Measurements from ENCODE around the gene SLCO2B1.

Gene SLCO2B1

DNA sequence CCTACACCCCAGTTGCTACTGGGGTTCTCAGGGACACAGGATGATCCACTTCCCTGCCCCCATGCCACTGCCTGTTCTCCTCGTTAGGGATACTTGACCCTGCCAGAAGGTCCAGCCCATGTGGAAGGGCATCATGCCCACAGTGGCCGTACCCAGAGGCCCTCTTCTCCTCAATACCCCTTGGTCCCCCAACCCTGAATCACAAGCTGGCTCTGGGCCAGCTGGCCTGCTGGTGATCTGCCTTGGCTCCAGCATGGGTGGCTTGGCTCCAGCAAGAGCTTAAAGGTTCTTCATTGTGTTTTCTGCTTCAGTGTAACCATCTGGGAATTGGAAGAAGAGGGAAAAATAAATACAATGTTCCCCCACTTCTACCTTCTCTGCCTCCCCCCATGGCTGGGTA is 78.6 kb downstream of the SLCO2B1 start:
- no peak for DNase-seq

DNA sequence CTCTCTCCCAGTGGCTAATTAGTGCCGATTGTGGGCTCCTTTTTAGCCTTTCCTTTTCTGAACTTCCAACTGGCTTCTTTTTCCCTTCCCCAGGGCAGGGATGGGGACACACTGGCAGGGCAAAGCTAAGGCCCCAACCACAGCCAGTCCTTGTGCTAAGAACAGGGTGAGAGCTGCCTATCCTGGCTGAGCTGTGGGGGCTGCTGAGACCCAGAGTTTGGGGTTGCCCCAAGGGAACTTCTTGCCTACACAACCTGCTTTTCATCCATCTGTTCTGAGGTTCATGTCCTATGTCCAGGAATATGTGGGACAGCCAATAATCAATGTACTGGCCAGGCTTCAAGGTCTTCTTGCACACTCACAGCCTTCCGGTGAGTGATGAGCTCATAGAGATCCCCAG is 79.7 kb downstream of the SLCO2B1 start:
- no peak for DNase-seq

DNA sequence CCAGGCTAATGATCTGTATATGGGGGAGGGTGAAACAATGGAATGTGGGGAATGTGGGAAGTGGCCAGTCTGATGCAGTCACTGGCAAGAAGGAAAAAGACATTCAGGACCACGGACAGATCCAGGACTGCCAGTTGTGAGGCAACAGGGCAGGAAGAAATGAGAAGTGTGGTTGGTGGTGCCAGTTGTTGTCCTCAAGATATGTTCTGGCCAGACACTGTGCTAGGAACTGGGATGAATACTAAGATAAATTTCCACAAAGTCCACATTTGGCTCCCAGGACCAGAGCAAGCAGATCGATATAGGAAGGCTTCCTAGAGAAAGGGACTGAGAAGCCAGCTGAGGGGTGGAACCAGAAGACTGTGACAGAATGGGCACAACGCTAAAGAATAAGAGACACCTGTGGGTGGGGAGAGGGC is 82.9 kb downstream of the SLCO2B1 start:
- no peak for DNase-seq

DNA sequence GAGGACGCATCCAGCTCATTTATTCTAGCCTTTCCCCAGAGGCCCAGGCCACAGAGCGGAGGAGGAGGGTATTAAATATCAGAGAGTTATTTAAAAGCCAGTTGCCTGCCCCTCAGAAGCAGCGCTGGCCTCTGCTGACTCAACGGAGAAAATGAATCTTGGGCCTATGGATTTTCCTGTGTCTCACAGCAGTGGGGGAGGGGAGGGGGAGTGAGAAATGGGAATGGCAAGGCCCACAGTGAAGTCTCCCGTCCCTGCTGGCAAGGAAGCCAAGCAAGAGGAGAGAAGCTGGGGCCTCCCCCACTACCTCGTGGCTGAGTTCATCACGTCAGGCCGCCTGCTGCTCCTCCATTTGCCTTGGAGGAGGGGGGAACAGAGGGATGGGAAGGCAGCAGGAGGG is 85.2 kb downstream of the SLCO2B1 start:
- DNase-seq = no peak

DNA sequence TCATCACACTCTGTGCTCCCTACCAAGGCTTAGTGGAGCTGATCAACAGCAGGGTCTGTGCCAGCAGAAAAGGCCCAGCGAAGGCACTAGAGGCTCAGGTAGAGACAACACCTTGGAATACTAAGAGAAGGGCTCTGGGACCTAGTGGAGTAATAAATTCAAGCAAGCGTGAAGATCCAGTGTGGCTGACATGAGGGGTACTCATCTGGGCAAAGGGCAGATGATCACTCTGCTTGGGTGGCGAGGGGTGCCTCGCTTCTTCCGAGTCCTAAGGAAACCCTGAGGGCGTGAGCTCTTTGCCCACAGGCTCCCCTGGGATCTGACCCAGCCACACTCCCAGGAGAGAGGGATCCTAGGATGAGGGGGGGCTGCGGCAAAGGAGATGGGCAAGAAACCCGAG is 86.1 kb downstream of the SLCO2B1 start:
- DNase-seq = no peak

DNA sequence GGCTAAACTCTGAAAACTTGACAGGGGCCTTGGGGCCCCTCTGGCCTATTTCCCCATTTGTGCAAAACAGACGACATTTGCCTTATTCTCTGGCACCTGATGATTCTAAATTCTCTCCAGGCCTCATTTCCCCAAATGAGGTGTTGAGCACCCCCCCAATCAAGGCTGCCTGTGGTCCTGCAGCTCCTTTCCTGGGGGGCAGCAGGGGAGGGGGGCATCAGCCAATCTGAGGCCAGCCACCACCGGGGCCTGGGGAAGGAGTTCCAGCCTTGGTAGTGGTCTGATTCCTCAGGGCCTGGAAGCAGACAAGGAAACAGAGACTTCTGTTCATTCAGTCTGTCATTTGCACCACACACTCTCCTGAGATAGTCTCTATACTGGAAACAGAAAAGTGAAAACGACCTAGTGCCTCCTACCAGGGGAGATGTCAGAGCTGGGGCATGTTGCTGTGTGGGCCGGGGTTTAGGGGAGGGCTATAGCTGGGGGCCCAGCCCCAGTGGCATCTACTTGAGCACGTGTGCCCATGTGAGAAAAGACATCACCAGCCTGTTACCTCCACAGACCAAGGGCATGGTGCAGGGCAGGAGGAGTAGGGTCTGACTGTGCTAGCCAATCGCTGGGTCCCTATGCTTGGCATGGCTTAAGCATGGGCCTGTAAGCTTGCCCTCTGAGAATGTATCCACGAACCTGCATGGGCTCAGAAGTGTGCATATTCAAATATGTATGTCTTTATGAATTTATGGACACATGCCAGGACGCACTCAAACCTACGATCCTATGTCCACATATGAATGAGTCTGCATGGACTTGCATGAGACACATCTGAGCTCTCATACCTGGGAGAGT is 87.9 kb downstream of the SLCO2B1 start:
- no peak for DNase-seq

DNA sequence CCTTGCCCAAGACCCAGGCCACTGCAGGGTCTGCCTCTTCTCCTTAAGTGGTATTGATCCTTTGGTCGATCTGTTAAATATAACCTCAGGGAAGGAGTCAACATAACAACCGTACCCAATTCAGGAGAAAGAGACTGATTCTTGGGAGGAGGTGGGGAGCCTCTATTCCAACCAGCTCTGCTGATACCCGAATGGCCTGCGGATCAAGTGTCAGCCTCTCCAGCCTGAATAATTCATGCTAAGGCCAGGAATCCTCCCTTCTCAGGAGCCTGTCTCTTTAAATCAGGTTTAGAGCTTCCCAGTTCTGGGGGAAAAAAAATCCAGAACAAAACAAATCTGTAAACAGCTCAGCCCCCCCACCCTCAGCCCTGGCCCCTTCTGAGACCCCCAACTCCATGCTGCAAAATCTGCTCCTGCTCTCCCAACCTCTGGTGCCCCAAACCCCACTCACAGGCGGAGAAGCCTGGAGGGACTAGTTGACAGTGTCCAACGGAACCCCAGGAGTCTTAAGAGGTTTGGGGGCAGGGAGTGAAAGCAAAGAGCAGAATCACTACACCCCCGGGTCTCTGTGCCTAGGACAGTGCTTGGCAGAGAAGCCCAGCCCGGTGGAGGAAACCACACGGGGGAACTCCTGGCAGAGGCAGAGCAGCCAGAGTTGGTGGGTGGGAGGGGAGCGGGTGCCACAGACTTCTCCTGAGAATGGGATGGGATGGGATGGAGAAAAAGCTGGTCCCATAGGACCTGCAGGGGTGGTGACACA is 88.8 kb downstream of the SLCO2B1 start:
- DNase-seq = no peak

GRCh38 chr11:75240311-75241035 is 89.6 kb downstream of the SLCO2B1 start, which contains the start of gene TPBGL:
Gene TPBGL, plus strand, starts transcription at chr11:75240774. Its CDS starts 276 bp downstream, at chr11:75241050.
- no peak for DNase-seq

DNA sequence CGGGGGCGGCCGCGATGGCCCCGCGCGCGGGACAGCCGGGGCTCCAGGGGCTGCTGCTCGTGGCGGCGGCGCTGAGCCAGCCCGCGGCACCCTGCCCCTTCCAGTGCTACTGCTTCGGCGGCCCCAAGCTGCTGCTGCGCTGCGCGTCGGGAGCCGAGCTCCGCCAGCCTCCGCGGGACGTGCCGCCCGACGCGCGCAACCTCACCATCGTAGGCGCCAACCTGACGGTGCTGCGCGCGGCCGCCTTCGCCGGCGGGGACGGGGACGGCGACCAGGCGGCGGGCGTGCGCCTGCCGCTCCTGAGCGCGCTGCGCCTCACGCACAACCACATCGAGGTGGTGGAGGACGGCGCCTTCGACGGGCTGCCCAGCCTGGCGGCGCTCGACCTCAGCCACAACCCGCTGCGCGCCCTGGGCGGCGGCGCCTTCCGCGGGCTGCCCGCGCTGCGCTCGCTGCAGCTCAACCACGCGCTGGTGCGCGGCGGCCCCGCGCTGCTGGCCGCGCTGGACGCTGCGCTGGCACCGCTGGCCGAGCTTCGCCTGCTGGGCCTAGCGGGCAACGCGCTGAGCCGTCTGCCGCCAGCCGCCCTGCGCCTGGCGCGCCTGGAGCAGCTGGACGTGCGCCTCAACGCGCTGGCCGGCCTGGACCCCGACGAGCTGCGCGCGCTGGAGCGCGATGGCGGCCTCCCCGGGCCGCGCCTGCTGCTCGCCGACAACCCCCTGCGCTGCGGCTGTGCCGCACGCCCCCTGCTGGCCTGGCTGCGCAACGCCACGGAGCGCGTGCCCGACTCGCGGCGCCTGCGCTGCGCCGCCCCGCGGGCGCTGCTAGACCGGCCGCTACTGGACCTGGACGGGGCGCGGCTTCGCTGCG is 90.4 kb downstream of the SLCO2B1 start:
- peak; percentile 85 for DNase-seq

- no peak for DNase-seq
Observed at GRCh38 chr11:75241906-75242644, 91.2 kb downstream of the SLCO2B1 start.

GRCh38 chr11:75242722-75243600 is 92.1 kb downstream of the SLCO2B1 start:
- no peak for DNase-seq

GRCh38 chr11:75244052-75244814 is 93.3 kb downstream of the SLCO2B1 start:
- no peak for DNase-seq

- DNase-seq = no peak
Observed at GRCh38 chr11:75245356-75246005, 94.6 kb downstream of the SLCO2B1 start.

- DNase-seq = no peak
Observed at GRCh38 chr11:75246006-75246670, 95.2 kb downstream of the SLCO2B1 start.

DNA sequence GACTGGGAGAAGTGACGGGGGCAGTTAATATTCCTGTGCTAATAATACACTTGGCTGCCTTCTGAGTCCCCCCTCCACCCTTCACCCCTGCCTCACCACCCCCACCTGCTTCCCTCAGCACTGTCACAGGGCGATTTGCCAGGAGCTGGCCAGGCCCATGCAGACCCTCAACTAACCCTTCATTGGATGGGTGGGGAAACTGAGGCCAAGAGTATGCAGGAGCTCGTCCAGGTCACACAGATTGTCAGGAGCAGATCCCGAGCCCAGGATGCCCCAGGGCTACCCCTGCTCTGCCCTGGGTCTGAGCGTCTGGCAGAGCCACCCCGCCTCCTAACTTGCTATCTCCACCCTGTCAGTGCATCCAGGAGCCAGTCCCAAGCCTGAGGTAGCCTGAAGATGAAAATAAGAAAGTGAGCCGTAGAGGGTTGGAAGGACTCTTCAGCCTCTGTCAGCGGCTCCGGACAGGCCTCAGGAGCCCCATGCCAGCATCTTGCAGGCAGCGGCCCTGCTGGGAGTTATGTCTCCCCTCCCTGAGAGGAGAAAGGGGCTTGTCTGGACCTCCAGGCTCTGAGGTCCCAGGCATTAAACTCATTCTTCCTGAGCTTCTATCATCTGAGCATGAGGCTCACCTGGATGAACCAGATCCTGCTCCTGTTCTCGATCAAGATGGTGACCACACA is 95.9 kb downstream of the SLCO2B1 start:
- no peak for DNase-seq

DNA sequence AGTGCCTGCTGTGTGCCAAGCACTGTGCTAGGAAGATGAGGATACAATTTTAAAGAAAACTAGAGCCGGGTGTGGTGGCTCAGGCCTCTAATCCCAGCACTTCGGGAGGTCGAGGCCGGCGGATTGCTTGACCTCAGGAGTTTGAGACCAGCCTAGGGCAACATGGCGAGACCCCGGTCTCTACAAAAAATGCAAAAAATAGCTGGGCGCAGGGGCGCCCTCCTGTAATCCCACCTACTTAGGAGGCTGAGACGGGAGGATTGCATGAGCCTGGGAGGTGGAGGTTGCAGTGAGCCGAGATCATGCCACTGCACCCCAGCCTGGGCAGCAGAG is 98.0 kb downstream of the SLCO2B1 start:
- DNase-seq = no peak

- no peak for DNase-seq
Observed at GRCh38 chr11:75249704-75250103, 98.8 kb downstream of the SLCO2B1 start.

GRCh38 chr11:75254326-75254725 is 103.4 kb downstream of the SLCO2B1 start:
- DNase-seq = no peak
